Spleen (tissue), 11 donors: ENCODE data around the gene WHAMM. TPM values are rescaled to one million over a fixed set of nuclear protein-coding genes. Genes with fewer than 3 reads are reported as not detected.

Experiments used
- DNase-seq: peaks from one replicate; pipeline ENCODE4 v3.0.0-alpha.2; 2020
- H3K27ac ChIP-seq, 8 donors: fragments of 200-600 bp; sonication (generic) in 7 of 8; 1 replicate in 4 of 8; 2 replicates in 4 of 8; pipeline versions ENCODE4 v1.5.0 to v1.8.0; 2016 to 2021; ENCODE audit warnings: inconsistent platforms in 4 of 8, mild to moderate bottlenecking in 4 of 8, moderate library complexity in 1 of 8
- H3K27me3 ChIP-seq, 7 donors: fragments of 200-600 bp; sonication (generic) in 6 of 7; replicated peaks in 1 of 7; 1 replicate in 4 of 7; 2 replicates in 3 of 7; pipeline versions ENCODE4 v1.5.0 to v1.8.0; 2016 to 2021; ENCODE audit warnings: inconsistent platforms in 3 of 7, mild to moderate bottlenecking in 1 of 7
- H3K36me3 ChIP-seq, 6 donors: fragments of 200-600 bp; sonication (generic) in 5 of 6; 1 replicate in 4 of 6; 2 replicates in 2 of 6; pipeline versions ENCODE4 v1.5.0 to v1.8.0; 2016 to 2021; ENCODE audit warnings: inconsistent platforms in 2 of 6
- H3K4me1 ChIP-seq, 6 donors: fragments of 200-600 bp; sonication (generic) in 5 of 6; 1 replicate in 3 of 6; 2 replicates in 3 of 6; pipeline versions ENCODE4 v1.5.0 to v1.8.0; 2016 to 2021; ENCODE audit warnings: inconsistent platforms in 3 of 6
- H3K4me3 ChIP-seq, 8 donors: fragments of 200-600 bp; sonication (generic) in 7 of 8; 1 replicate in 4 of 8; 2 replicates in 4 of 8; pipeline versions ENCODE4 v1.5.0 to v1.8.0; 2016 to 2021; ENCODE audit warnings: inconsistent platforms in 4 of 8, mild to moderate bottlenecking in 4 of 8, moderate library complexity in 2 of 8
- H3K9me3 ChIP-seq, 8 donors: fragments of 200-600 bp; sonication (generic) in 7 of 8; 1 replicate in 4 of 8; 2 replicates in 4 of 8; pipeline versions ENCODE4 v1.5.0 to v1.8.0; 2016 to 2021; ENCODE audit warnings: inconsistent platforms in 4 of 8
- POLR2A ChIP-seq, 3 donors: fragments of 450-650 bp; IDR thresholded peaks; one replicate each; pipeline ENCODE4 v1.5.1; 2017; ENCODE audit warnings: antibody characterized with exemption in 3 of 3, mild to moderate bottlenecking in 1 of 3
- POLR2AphosphoS5 ChIP-seq, 3 donors: sonication (generic); formaldehyde crosslinking; IDR thresholded peaks; one replicate each; pipeline ENCODE4 v1.5.1; 2017; ENCODE audit warnings: antibody characterized with exemption in 3 of 3
- WGBS, 5 donors: extraction: QIAGEN DNeasy Blood & Tissue Kit in 3 of 5; methylation state at CpG; one replicate each; pipeline versions ENCODE4 v1.1.5 to v1.1.7; 2013 to 2018; 5-methylcytosine and 5-hydroxymethylcytosine counted together
- intact Hi-C: fragments of 100-400 bp; cut with DNase I; formaldehyde crosslinking; loops from one replicate; pipeline ENCODE4 v1.15.0; 2023; ENCODE audit warnings: low total_unique reads
- polyA plus RNA-seq, 3 donors: library from polyadenylated mRNA; stranded (reverse); fragments of 200-250 nt; gene quantifications; one replicate each; pipeline ENCODE4 v1.2.1, GENCODE V29; 2013
- total RNA-seq, 7 donors: library from RNA; depleted of rRNA in 3 of 7; stranded (reverse); fragments of >200 nt in 3 of 7; fragmentation: NEBNext Ultra II Directional in 4 of 7; extraction: Animal tissue kit (Norgen Biotek cat#: 25700) in 4 of 7; gene quantifications; one replicate each; pipeline versions ENCODE4 v1.1.0 to v1.2.1, GENCODE V29; 2016 to 2021
- TF ChIP-seq, protein P1 (sequence below), 11 experiments: fragments of 200-600 bp in 7 of 11; fragments of 450-650 bp in 4 of 11; sonication (generic) in 4 of 11; IDR thresholded peaks in 8 of 11; conservative IDR thresholded peaks in 3 of 11; 1 replicate in 7 of 11; 2 replicates in 4 of 11; pipeline versions ENCODE4 v1.4.0 to v1.8.0; 2016 to 2021; ENCODE audit warnings: antibody characterized with exemption in 11 of 11, inconsistent platforms in 4 of 11, mild to moderate bottlenecking in 1 of 11
- donor health status: healthy with polysubstance abuse.
- donor health status: DM: no; HTN: no; CAD: no; lungs with moderate emphysema.
- donor health status: DM: no; HTN: no; CAD: no.
- donor health status: Bipolar disorder and iron deficiency.
- donor health status: healthy.
- donor health status: DM: no; HTN: no; CAD: no.
- donor health status: DM: yes; HTN: yes; CAD: no.

WHAMM gene
- total and polyA plus RNA-seq, 10 donors = 3.3 to 14.1 (median 11.9) TPM

DNA sequence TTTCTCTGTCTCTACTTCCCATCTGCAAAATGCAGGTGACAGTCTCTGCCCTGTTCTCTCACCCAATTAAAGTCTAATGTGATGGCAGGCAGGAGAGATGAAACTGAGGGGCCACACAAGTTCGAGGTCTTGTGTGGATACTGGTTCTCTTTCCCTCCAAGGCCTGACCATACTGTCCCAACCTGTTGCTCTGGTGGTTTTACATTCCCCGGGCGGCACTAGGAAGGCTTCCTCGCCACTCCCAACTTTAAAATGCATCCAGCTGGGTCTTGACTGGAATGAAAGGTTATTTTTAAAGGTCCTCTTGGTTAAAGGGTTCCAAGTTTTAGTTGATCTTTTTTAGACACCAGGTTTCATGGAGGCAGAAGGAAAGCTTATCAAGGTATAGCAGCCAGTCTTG lies 37.2 kb downstream of the WHAMM start:
- peaks cover 4 to 46% (median 20%) of the 10 kb centered on the region in 6 donors for H3K4me1 ChIP-seq
- DNase-seq = no peak
- 88 to 93% (median 90%) methylated on average over 4 of the region's 4 CpGs for WGBS, 5 donors
- H3K27ac ChIP-seq = no peak overlapping the region
- TF ChIP-seq POLR2AphosphoS5 (IDR thresholded peaks at IDR 0.05) = no peak
- TF ChIP-seq POLR2A (IDR thresholded peaks at IDR 0.05) = no peak
- TF ChIP-seq, protein P1, sequence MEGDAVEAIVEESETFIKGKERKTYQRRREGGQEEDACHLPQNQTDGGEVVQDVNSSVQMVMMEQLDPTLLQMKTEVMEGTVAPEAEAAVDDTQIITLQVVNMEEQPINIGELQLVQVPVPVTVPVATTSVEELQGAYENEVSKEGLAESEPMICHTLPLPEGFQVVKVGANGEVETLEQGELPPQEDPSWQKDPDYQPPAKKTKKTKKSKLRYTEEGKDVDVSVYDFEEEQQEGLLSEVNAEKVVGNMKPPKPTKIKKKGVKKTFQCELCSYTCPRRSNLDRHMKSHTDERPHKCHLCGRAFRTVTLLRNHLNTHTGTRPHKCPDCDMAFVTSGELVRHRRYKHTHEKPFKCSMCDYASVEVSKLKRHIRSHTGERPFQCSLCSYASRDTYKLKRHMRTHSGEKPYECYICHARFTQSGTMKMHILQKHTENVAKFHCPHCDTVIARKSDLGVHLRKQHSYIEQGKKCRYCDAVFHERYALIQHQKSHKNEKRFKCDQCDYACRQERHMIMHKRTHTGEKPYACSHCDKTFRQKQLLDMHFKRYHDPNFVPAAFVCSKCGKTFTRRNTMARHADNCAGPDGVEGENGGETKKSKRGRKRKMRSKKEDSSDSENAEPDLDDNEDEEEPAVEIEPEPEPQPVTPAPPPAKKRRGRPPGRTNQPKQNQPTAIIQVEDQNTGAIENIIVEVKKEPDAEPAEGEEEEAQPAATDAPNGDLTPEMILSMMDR (IDR thresholded peaks at IDR 0.05 in 8 of 11, conservative IDR thresholded peaks at IDR 0.05 in 3 of 11) = no peak
- no peaks in the 10 kb centered on the region for H3K9me3 ChIP-seq
- no peaks in the 10 kb centered on the region for H3K36me3 ChIP-seq
- intact Hi-C loops = loop anchor here (5.0 kb wide), 1 partner anchor 141 kb away; the partner anchor contains the start of gene RAMAC
- no peak overlapping the region for H3K4me3 ChIP-seq
- no peaks in the 10 kb centered on the region for H3K27me3 ChIP-seq

DNA sequence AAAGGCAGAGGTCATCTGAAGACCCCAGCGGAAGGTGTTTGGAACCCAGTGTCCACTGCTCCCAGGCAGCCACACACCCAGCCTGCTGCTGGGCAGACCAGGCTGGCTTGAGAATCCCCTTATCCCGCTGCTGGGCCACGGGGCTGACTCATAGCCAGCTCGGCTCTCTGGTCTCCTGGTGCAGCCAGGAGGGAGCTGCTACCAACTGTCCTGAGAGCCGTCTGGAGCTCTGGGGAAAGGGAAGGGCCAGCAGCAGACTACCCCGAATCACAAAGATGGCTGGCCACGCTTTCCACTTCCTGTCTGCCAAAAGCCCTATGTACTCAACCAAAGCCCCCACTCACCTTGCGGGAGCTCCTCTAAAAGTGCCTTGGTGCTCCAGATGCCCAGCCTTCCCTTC lies 38.3 kb downstream of the WHAMM start:
- TF ChIP-seq POLR2AphosphoS5 (IDR thresholded peaks at IDR 0.05) (no peak), POLR2A (IDR thresholded peaks at IDR 0.05) (no peak)
- TF ChIP-seq, protein P1 (IDR thresholded peaks at IDR 0.05 in 8 of 11, conservative IDR thresholded peaks at IDR 0.05 in 3 of 11) = no peak
- intact Hi-C loops = loop anchor here (5.0 kb wide), 1 partner anchor 140 kb away; the partner anchor contains the start of gene RAMAC

DNA sequence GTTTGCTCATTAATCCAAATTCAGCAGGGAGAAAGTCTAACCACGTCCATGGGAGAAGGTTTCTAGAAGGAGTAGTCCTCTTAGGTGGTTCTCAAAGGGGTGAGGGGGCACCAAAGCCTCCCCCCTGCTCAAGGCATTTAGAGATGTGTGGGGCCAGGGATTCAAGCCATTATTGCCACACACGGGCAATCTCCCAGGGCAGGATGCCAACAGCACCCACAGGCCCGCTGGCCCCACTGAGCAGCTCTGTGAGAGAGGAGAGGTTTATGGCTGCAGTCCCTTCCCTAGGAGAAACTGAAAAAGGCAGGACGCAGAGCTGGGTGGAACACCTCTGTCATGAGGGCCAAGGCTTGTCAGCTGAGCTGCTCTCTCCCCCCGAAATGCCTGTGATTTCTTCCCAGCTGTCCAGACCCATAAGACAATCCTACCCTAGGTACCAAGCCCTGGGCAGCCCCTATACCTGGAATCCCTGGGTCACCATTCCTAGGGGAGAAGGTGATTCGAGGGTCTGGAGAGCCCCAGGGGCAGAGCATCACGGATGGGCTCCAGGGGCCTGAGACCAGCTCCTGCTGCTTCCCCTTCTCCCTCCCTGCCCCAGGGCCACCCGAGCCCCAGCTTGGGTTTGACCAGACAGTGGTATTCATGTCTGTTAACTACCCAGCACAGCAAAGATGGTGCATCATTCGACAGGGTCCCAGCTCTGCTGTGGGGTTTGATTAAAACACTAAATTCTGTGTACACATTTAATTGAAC lies 39.0 kb downstream of the WHAMM start:
- Histone ChIP-seq H3K36me3 (no peaks in the 10 kb centered on the region), H3K27ac (no peak overlapping the region), H3K9me3 (no peaks in the 10 kb centered on the region), H3K4me1 (peaks cover 4 to 59% (median 23%) of the 10 kb centered on the region in 6 donors), H3K4me3 (no peak overlapping the region), H3K27me3 (no peaks in the 10 kb centered on the region)
- WGBS, 5 donors = 72 to 88% (median 78%) methylated on average over 8 to 9 of the region's 9 CpGs
- DNase-seq = no peak
- TF ChIP-seq POLR2A (IDR thresholded peaks at IDR 0.05) = no peak
- TF ChIP-seq, protein P1 (IDR thresholded peaks at IDR 0.05 in 8 of 11, conservative IDR thresholded peaks at IDR 0.05 in 3 of 11) = no peak
- no peak for TF ChIP-seq POLR2AphosphoS5 (IDR thresholded peaks at IDR 0.05)
- intact Hi-C loops = loop anchor here (5.0 kb wide), 1 partner anchor 139 kb away; the partner anchor contains the start of gene RAMAC

More for the DNA sequence above, 38.3 kb downstream of the WHAMM start:
- no peak overlapping the region for H3K27ac ChIP-seq
- peaks cover 4 to 52% (median 20%) of the 10 kb centered on the region in 6 donors for H3K4me1 ChIP-seq
- H3K4me3 ChIP-seq = no peak overlapping the region
- 67 to 88% (median 79%) methylated on average over 4 to 8 of the region's 8 CpGs for WGBS, 5 donors
- H3K36me3 ChIP-seq = no peaks in the 10 kb centered on the region
- H3K27me3 ChIP-seq = no peaks in the 10 kb centered on the region
- no peaks in the 10 kb centered on the region for H3K9me3 ChIP-seq
- no peak for DNase-seq
